Effector memory CD4-positive, alpha-beta T cell (primary cell): ENCODE data around the gene PPP2R5C.

Experiments used
- DNase-seq, 3 donors: peaks; one replicate each; pipeline ENCODE4 v3.0.0-alpha.2; 2020
- H3K27ac ChIP-seq: 2 replicates; pipeline ENCODE4 v1.7.0; 2013; ENCODE audit warnings: mild to moderate bottlenecking, low read length, moderate library complexity; ENCODE audit not compliant: insufficient read depth, poor library complexity, severe bottlenecking
- H3K27me3 ChIP-seq: replicated peaks from 2 replicates; pipeline ENCODE4 v1.7.0; 2013; ENCODE audit warnings: mild to moderate bottlenecking, low read length; ENCODE audit not compliant: insufficient read depth, control insufficient read depth, poor library complexity, severe bottlenecking
- H3K36me3 ChIP-seq: 2 replicates; pipeline ENCODE4 v1.7.0; 2013; ENCODE audit warnings: mild to moderate bottlenecking, low read length, moderate library complexity; ENCODE audit not compliant: control insufficient read depth, insufficient read depth
- H3K4me1 ChIP-seq: 2 replicates; pipeline ENCODE4 v1.7.0; 2013; ENCODE audit warnings: low read length, mild to moderate bottlenecking; ENCODE audit not compliant: control insufficient read depth, insufficient read depth, poor library complexity, severe bottlenecking
- H3K4me3 ChIP-seq: 2 replicates; pipeline ENCODE4 v1.7.0; 2013; ENCODE audit warnings: low read length, low read depth, mild to moderate bottlenecking; ENCODE audit not compliant: insufficient read depth, poor library complexity, severe bottlenecking
- H3K9me3 ChIP-seq: 2 replicates; pipeline ENCODE4 v1.7.0; 2013; ENCODE audit warnings: mild to moderate bottlenecking, low read length, moderate library complexity; ENCODE audit not compliant: control insufficient read depth

The PPP2R5C gene

GRCh38 chr14:101898416-101898815 is 136.9 kb downstream of the PPP2R5C start:
- H3K9me3 ChIP-seq, result no peaks in the 10 kb centered on the region
- no peaks in the 10 kb centered on the region for H3K4me1 ChIP-seq
- H3K27ac ChIP-seq, result no peak overlapping the region
- no peak for DNase-seq
- H3K4me3 ChIP-seq, result no peak overlapping the region
- peaks cover 92% of the 10 kb centered on the region for H3K36me3 ChIP-seq
- no peaks in the 10 kb centered on the region for H3K27me3 ChIP-seq

DNA sequence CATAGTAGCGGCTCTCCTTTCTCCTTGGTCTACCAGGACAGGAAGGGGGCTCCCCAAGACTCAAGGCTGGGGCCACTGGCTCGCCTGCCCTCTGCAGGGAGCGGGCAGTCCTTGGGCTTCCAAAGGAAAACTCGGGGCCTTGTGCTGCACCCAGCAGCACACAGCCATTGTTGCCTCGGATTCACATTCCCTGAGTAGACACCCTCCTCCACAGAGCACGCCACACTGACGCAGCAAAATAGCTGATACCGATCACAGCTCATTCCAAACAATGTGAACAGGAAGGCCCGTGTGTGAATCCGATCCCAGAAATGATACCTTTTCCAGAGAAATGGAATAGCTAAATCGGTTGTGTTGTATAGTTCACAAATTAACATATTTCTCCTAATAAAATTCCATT is 137.8 kb downstream of the PPP2R5C start:
- no peaks in the 10 kb centered on the region for H3K9me3 ChIP-seq
- H3K4me1 ChIP-seq, result no peaks in the 10 kb centered on the region
- no peaks in the 10 kb centered on the region for H3K27me3 ChIP-seq
- no peak overlapping the region for H3K4me3 ChIP-seq
- DNase-seq, result no peak
- no peak overlapping the region for H3K27ac ChIP-seq
- peaks cover 92% of the 10 kb centered on the region for H3K36me3 ChIP-seq

DNA sequence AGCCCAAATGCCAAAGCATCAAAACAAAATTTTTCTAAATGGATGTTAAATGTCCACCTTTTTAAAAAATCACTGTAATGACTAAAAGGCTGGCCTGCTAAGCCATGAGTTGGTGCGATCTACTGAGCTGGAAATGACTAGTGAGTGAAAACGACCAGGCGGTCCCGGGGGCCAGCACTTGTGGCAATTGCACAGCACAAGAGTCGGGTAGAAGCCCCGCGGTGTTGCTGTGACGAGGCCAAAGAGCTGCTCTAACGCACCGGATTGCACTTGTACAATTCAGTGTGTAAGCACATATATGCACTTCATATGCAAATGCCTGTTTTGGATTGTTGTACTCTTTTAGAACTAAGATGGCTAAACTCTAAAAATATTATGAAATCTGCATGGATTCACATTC is 138.7 kb downstream of the PPP2R5C start:
- no peaks in the 10 kb centered on the region for H3K4me1 ChIP-seq
- DNase-seq, result no peak
- no peak overlapping the region for H3K27ac ChIP-seq
- no peaks in the 10 kb centered on the region for H3K9me3 ChIP-seq
- H3K4me3 ChIP-seq, result no peak overlapping the region
- peaks cover 92% of the 10 kb centered on the region for H3K36me3 ChIP-seq
- H3K27me3 ChIP-seq, result no peaks in the 10 kb centered on the region

GRCh38 chr14:101903111-101903561 is 141.6 kb downstream of the PPP2R5C start:
- Histone ChIP-seq H3K9me3 (no peaks in the 10 kb centered on the region), H3K27ac (no peak overlapping the region), H3K27me3 (no peaks in the 10 kb centered on the region), H3K36me3 (peaks cover 98% of the 10 kb centered on the region), H3K4me3 (no peak overlapping the region), H3K4me1 (no peaks in the 10 kb centered on the region)
- DNase-seq, result no peak

GRCh38 chr14:101905614-101906013 is 144.1 kb downstream of the PPP2R5C start:
- Histone ChIP-seq H3K4me1 (no peaks in the 10 kb centered on the region), H3K36me3 (peaks cover 98% of the 10 kb centered on the region), H3K9me3 (no peaks in the 10 kb centered on the region), H3K27ac (no peak overlapping the region), H3K27me3 (no peaks in the 10 kb centered on the region), H3K4me3 (no peak overlapping the region)
- DNase-seq, result no peak

DNA sequence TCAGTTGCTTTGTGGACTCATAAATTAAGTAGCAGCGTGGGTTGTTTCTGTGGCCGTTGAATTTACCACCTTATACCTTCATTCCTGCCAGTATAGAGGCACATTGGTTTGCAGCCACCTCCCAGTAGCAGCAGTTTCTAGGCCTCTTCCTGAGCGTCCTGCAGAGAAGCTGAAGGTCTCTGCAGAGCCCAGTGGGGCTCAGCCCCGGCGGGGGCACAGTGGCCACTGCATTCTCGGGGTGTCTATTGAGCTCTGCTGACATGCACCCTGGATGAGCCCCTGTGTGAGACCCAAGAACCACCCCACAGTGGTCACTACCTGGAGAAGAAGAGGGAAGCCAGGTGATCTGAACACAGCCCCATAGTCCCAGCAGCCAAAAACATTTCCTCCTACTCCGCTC is 145.1 kb downstream of the PPP2R5C start:
- Histone ChIP-seq H3K9me3 (no peaks in the 10 kb centered on the region), H3K27ac (no peak overlapping the region), H3K36me3 (peaks cover 95% of the 10 kb centered on the region), H3K27me3 (no peaks in the 10 kb centered on the region), H3K4me1 (no peaks in the 10 kb centered on the region), H3K4me3 (no peak overlapping the region)
- DNase-seq, result no peak

DNA sequence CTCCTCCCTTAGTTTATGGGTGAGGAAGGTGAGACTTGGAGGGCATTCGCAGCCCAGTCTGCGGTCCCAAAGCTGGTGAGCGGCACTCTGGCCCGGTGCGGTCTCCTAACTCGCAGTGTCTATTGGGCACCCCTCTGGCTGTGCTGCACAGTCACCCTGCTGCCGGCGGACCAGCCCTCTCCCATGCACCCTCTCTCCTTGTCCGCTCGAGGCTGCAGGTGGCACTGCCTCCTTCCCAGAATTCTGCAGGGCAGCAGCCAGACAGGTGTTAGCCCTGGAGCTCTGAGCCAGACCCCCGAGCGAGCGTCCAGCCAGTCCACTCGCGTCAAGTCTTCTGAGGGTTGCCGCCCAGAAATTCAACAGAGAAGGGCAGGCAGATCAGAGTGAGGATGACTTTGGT is 146.1 kb downstream of the PPP2R5C start:
- peaks cover 95% of the 10 kb centered on the region for H3K36me3 ChIP-seq
- H3K4me3 ChIP-seq, result no peak overlapping the region

DNA sequence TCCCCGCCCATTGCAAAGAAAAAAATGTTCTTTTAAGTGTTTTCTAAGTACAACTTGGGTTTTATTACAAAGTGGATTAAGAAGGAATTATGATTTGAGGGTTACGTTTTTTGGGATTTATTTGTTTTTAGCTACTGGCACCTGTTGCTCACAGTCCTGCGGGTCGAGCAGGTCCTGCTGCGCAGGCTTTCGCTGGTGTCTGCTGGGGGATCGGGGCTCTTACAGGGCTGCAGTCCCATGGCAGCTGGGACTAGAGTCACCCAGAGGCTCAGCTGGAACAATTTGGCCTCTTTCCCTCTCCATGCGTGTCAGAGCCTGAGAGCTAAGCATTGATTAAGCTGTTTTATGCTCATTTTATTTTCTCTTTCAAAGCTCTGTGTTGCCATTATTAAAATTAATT is 147.3 kb downstream of the PPP2R5C start:
- Histone ChIP-seq H3K36me3 (peaks cover 95% of the 10 kb centered on the region), H3K27me3 (no peaks in the 10 kb centered on the region), H3K4me1 (no peaks in the 10 kb centered on the region), H3K27ac (no peak overlapping the region), H3K9me3 (no peaks in the 10 kb centered on the region), H3K4me3 (no peak overlapping the region)
- no peak for DNase-seq

More for the DNA sequence above, 146.1 kb downstream of the PPP2R5C start:
- Histone ChIP-seq H3K27me3 (no peaks in the 10 kb centered on the region), H3K4me1 (no peaks in the 10 kb centered on the region), H3K27ac (no peak overlapping the region), H3K9me3 (no peaks in the 10 kb centered on the region)
- no peak for DNase-seq

GRCh38 chr14:101909371-101910096 is 148.0 kb downstream of the PPP2R5C start:
- H3K36me3 ChIP-seq, result peaks cover 95% of the 10 kb centered on the region

GRCh38 chr14:101912841-101913240 is 151.3 kb downstream of the PPP2R5C start:
- no peaks in the 10 kb centered on the region for H3K4me1 ChIP-seq
- H3K9me3 ChIP-seq, result no peaks in the 10 kb centered on the region
- H3K4me3 ChIP-seq, result no peak overlapping the region
- DNase-seq, result no peak
- no peaks in the 10 kb centered on the region for H3K27me3 ChIP-seq
- peaks cover 91% of the 10 kb centered on the region for H3K36me3 ChIP-seq
- H3K27ac ChIP-seq, result no peak overlapping the region

More at GRCh38 chr14:101909371-101910096, 148.0 kb downstream of the PPP2R5C start:
- no peak for DNase-seq
- Histone ChIP-seq H3K9me3 (no peaks in the 10 kb centered on the region), H3K4me1 (no peaks in the 10 kb centered on the region), H3K27me3 (no peaks in the 10 kb centered on the region), H3K27ac (no peak overlapping the region), H3K4me3 (no peak overlapping the region)
